ENCODE data around the gene VAMP5. TPM values are rescaled to one million over a fixed set of nuclear protein-coding genes. Genes with fewer than 3 reads are reported as not detected.
"Not testable (repeated sequence)": the region's sequence is repeated elsewhere in the genome, so short reads cannot be mapped to it uniquely, and the experiment has no call there.

VAMP5 gene
- total RNA-seq, 1 donor from 2014 or later = 4.2 TPM

- Mint-ChIP-seq H3K27me3 (no peaks in the 10 kb centered on the region), H3K36me3 (ENCODE audit: insufficient read depth) (peaks cover 9% of the 10 kb centered on the region), H3K4me1 (ENCODE audit: low read depth) (peaks cover 7% of the 10 kb centered on the region), H3K27ac (peak within 1 kb of the TSS; percentile 96), H3K4me3 (ENCODE audit: low read depth) (peak within 1 kb of the TSS; percentile 94), H3K9me3 (ENCODE audit: low read depth) (no peaks in the 10 kb centered on the region)
- TF ChIP-seq CTCF (IDR thresholded peaks at IDR 0.05; ENCODE audit: unreplicated experiment) = no peak
- DNase-seq (ENCODE audit: low spot score, unreplicated experiment) = peak; percentile 71
Measured at GRCh38 chr2:85611705-85612587, 27.7 kb downstream of the VAMP5 start, which contains the start of gene C2orf68. TSS of gene C2orf68 (minus strand) at chr2:85612066. CDS start at chr2:85611984, 82 bp downstream.

DNA sequence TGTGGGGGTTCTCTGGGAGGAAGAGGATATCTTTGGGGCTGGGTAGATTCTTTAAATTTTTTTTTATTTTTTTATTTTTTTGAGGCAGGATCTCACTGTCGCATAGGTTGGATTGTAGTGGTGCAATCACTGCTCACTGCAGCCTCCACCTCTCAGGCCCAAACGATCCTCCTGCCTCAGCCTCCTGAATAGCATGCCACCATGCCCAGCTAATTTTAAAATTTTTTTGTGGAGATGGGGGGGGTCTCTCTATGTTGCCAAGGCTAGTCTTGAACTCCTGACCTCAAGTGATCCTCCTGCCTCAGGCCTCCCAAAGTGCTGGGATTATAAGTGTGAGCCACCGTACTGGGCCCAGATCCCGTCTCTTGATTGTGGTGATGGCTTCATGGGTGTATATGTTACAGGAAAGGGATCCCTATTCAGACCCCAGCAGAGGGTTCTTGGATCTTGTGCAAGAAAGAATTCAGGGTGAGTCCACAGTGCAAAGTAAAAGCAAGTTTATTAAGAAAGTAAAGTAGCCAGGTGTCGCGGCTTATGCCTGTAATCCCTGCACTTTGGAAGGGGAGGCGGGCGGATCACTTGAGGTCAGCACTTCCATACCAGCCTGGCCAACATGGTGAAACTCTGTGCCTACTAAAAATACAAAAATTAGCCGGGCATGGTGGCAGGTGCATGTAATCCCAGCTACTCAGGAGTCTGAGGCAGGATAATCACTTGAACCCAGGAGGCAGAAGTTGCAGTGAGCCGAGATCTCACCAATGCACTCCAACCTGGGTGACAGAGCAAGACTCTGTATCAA, 29.7 kb downstream of the VAMP5 start:
- Mint-ChIP-seq H3K27me3 (no peaks in the 10 kb centered on the region), H3K9me3 (ENCODE audit: low read depth) (no peaks in the 10 kb centered on the region), H3K4me3 (ENCODE audit: low read depth) (peak overlapping the region; percentile 6), H3K4me1 (ENCODE audit: low read depth) (peaks cover 14% of the 10 kb centered on the region), H3K36me3 (ENCODE audit: insufficient read depth) (peaks cover 5% of the 10 kb centered on the region), H3K27ac (no peak overlapping the region)
- DNase-seq (ENCODE audit: low spot score, unreplicated experiment) = no peak
- TF ChIP-seq CTCF (IDR thresholded peaks at IDR 0.05; ENCODE audit: unreplicated experiment) = no peak

GRCh38 chr2:85614757-85615156, 30.5 kb downstream of the VAMP5 start:
- not testable (repeated sequence) for H3K4me3 Mint-ChIP-seq (ENCODE audit: low read depth); DNase-seq (ENCODE audit: low spot score, unreplicated experiment); H3K27me3 Mint-ChIP-seq; H3K9me3 Mint-ChIP-seq (ENCODE audit: low read depth); H3K36me3 Mint-ChIP-seq (ENCODE audit: insufficient read depth)
- Mint-ChIP-seq H3K4me1 (ENCODE audit: low read depth) (peaks cover 14% of the 10 kb centered on the region), H3K27ac (peak overlapping the region; percentile 59)

GRCh38 chr2:85615413-85615728, 31.1 kb downstream of the VAMP5 start:
- H3K27me3 Mint-ChIP-seq = no peaks in the 10 kb centered on the region
- no peak overlapping the region for H3K27ac Mint-ChIP-seq

DNA sequence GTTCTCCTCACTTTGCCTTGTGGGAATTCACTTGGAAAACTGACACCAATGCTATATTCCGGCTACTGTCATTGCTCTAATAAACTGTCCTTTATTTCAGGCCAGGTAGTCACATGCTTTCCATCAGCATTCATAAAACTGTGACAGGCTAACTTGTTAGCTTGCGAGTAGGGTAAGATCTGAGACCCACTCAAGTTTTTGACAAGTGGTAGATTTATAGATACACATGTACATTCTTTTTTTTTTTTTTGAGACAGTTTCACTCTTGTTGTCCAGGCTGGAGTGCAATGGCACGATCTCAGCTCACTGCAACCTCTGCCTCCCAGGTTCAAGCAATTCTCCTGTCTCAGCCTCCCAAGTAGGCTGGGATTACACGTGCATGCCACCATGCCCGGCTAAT, 33.5 kb downstream of the VAMP5 start:
- not testable (repeated sequence) for H3K9me3 Mint-ChIP-seq (ENCODE audit: low read depth); H3K36me3 Mint-ChIP-seq (ENCODE audit: insufficient read depth); H3K27me3 Mint-ChIP-seq; H3K4me1 Mint-ChIP-seq (ENCODE audit: low read depth); DNase-seq (ENCODE audit: low spot score, unreplicated experiment); H3K27ac Mint-ChIP-seq
- peak overlapping the region; percentile 93 for H3K4me3 Mint-ChIP-seq (ENCODE audit: low read depth)

More at GRCh38 chr2:85615413-85615728, 31.1 kb downstream of the VAMP5 start:
- Mint-ChIP-seq H3K4me3 (ENCODE audit: low read depth) (peak overlapping the region; percentile 93), H3K9me3 (ENCODE audit: low read depth) (no peaks in the 10 kb centered on the region), H3K36me3 (ENCODE audit: insufficient read depth) (peaks cover 4% of the 10 kb centered on the region), H3K4me1 (ENCODE audit: low read depth) (peaks cover 11% of the 10 kb centered on the region)
- TF ChIP-seq CTCF (IDR thresholded peaks at IDR 0.05; ENCODE audit: unreplicated experiment) = no peak
- DNase-seq (ENCODE audit: low spot score, unreplicated experiment) = no peak

DNA sequence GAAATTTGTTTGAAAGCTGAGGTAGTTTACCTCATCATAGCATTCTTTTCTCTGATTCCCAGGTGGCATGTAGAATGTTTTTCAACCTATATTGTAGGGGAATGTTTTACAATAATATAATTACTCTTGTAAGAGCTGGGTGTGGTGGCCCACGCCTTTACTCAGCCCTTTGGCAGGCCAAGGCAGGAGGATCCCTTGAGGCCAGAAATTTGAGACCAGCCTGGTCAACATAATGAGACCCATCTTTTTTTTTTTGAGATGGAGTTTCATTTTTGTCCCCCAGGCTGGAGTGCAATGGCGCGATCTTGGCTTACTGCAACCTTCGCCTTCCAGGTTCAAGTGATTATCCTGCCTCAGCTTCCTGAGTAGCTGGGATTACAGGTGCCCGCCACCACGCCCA, 35.4 kb downstream of the VAMP5 start:
- TF ChIP-seq CTCF (IDR thresholded peaks at IDR 0.05; ENCODE audit: unreplicated experiment) = no peak
- peaks cover 8% of the 10 kb centered on the region for H3K4me1 Mint-ChIP-seq (ENCODE audit: low read depth)
- H3K27ac Mint-ChIP-seq = no peak overlapping the region
- DNase-seq (ENCODE audit: low spot score, unreplicated experiment) = no peak
- no peak overlapping the region for H3K4me3 Mint-ChIP-seq (ENCODE audit: low read depth)
- peaks cover 22% of the 10 kb centered on the region for H3K36me3 Mint-ChIP-seq (ENCODE audit: insufficient read depth)
- no peaks in the 10 kb centered on the region for H3K9me3 Mint-ChIP-seq (ENCODE audit: low read depth)
- no peaks in the 10 kb centered on the region for H3K27me3 Mint-ChIP-seq

Measured in progenitor cell of endocrine pancreas (in vitro differentiated cells).